K562 (cell line): ENCODE measurements around the gene PRKAA2. TPM values are rescaled to one million over a fixed set of nuclear protein-coding genes. Genes with fewer than 3 reads are reported as not detected.

Source experiments
- ATAC-seq: fragments of 200-7000 bp; cut with Tn5 transposase; 3 replicates; pipeline ENCODE4 v1.9.1; 2020; ENCODE audit warnings: moderate library complexity
- BruUV-seq: library from RNA; stranded (reverse); fragments of 400-500 nt; replicated peaks from 2 replicates; lab custom pipeline; 2021; lab: Mats Ljungman, UMichigan
- CTCF ChIA-PET: fragments of 300-600 bp; formaldehyde crosslinking; extraction: SDS; loops from one replicate; lab custom pipeline; 2021; ENCODE audit warnings: low intra/inter-chr PET ratio; lab: Yijun Ruan, JAX
- POLR2A ChIA-PET: fragments of 300-600, 350-650 bp; sonication (Branson Sonifier 250); formaldehyde crosslinking; extraction: SDS; loops from one replicate; lab custom pipeline; 2021; ENCODE audit warnings: antibody characterized with exemption, inconsistent platforms; lab: Yijun Ruan, JAX
- DNase-seq, 4 experiments: peaks; one replicate each; pipeline versions ENCODE4 v3.0.0 to v3.0.0-alpha.2; 2011 to 2018; ENCODE audit warnings: low spot score in 3 of 4, mixed read lengths in 3 of 4; ENCODE audit errors: extremely low read depth in 1 of 4
- FAIRE-seq: peaks from 2 replicates; lab custom pipeline; 2011; peaks lifted over from hg19 to GRCh38; lab: Jason Lieb, UNC
- H2AFZ ChIP-seq: 2 replicates; pipeline ENCODE4 v1.6.0; 2011; ENCODE audit warnings: low read depth, low read length, control low read depth, inconsistent platforms
- H3K27ac ChIP-seq: fragments of 200-600 bp; 3 replicates; pipeline ENCODE4 v1.8.0; 2011; ENCODE audit warnings: low read depth, mild to moderate bottlenecking, control low read depth, inconsistent platforms, low read length, moderate library complexity, mixed read lengths; ENCODE audit errors: extremely low read depth
- H3K27me3 ChIP-seq, 2 experiments: fragments of 300-600 bp in 1 of 2; 2 replicates in 1 of 2; 3 replicates in 1 of 2; pipeline versions ENCODE4 v1.6.0 to v1.8.0; 2011; ENCODE audit warnings: inconsistent platforms in 2 of 2, low read length in 2 of 2, mild to moderate bottlenecking in 1 of 2, mixed read lengths in 1 of 2, moderate library complexity in 1 of 2; ENCODE audit not compliant: control insufficient read depth in 2 of 2, insufficient read depth in 2 of 2
- H3K36me3 ChIP-seq: fragments of 300-600 bp; 3 replicates; pipeline ENCODE4 v1.8.0; 2011; ENCODE audit warnings: mild to moderate bottlenecking, low read length, inconsistent platforms; ENCODE audit not compliant: control insufficient read depth, insufficient read depth
- H3K4me1 ChIP-seq, 2 experiments: fragments of 200-600 bp in 1 of 2; replicated peaks in 1 of 2; 2 replicates in 1 of 2; 3 replicates in 1 of 2; pipeline versions ENCODE4 v1.5.1 to v1.8.0; 2011; ENCODE audit warnings: inconsistent platforms in 2 of 2, low read length in 2 of 2, mild to moderate bottlenecking in 1 of 2, mixed read lengths in 1 of 2, moderate library complexity in 1 of 2; ENCODE audit not compliant: control insufficient read depth in 2 of 2, insufficient read depth in 2 of 2
- H3K4me2 ChIP-seq: 2 replicates; pipeline ENCODE4 v1.6.1; 2011; ENCODE audit warnings: low read length, control low read depth, inconsistent platforms, mixed read lengths; ENCODE audit not compliant: insufficient read depth
- H3K4me3 ChIP-seq: fragments of 200-600 bp; sonication (generic), shearing (Covaris generic); 2 replicates; pipeline ENCODE4 v1.5.1; 2016; ENCODE audit warnings: control low read depth, inconsistent platforms
- H3K79me2 ChIP-seq: fragments of 200-600 bp; 3 replicates; pipeline ENCODE4 v1.8.0; 2011; ENCODE audit warnings: low read length, inconsistent platforms; ENCODE audit not compliant: control insufficient read depth, insufficient read depth
- H3K9ac ChIP-seq, 2 experiments: 2 replicates each; pipeline versions ENCODE4 v1.6.0 to v1.6.1; 2011; ENCODE audit warnings: low read depth in 2 of 2, low read length in 2 of 2, control low read depth in 1 of 2, inconsistent platforms in 1 of 2, mild to moderate bottlenecking in 1 of 2, mixed read lengths in 1 of 2; ENCODE audit not compliant: insufficient read depth in 1 of 2
- H3K9me1 ChIP-seq: one replicate; pipeline ENCODE4 v1.6.0; 2011; ENCODE audit warnings: inconsistent platforms, mild to moderate bottlenecking, low read length, moderate library complexity; ENCODE audit not compliant: control insufficient read depth, insufficient read depth
- H3K9me3 ChIP-seq: replicated peaks from 2 replicates; pipeline ENCODE4 v1.5.1; 2011; ENCODE audit warnings: low read depth, low read length, inconsistent platforms; ENCODE audit not compliant: control insufficient read depth, insufficient read depth
- H4K20me1 ChIP-seq: replicated peaks from 2 replicates; pipeline ENCODE4 v1.6.1; 2011; ENCODE audit warnings: low read length, inconsistent platforms, mixed read lengths; ENCODE audit not compliant: control insufficient read depth, insufficient read depth
- ATF4 ChIP-seq: fragments of 450-650 bp; formaldehyde crosslinking; IDR thresholded peaks from 2 replicates; pipeline ENCODE4 v1.4.0; 2022; ENCODE audit warnings: mild to moderate bottlenecking, moderate library complexity
- DACH1 ChIP-seq: fragments of 450-650 bp; IDR thresholded peaks from 2 replicates; pipeline ENCODE4 v1.6.1; 2018; ENCODE audit not compliant: partially characterized antibody
- ETS1 ChIP-seq: conservative IDR thresholded peaks from 2 replicates; pipeline ENCODE4 v1.6.1; 2011; ENCODE audit warnings: low read depth, mild to moderate bottlenecking, low read length; ENCODE audit not compliant: control insufficient read depth
- GATAD2B ChIP-seq: fragments of 450-650 bp; IDR thresholded peaks from 2 replicates; pipeline ENCODE4 v1.6.1; 2017; ENCODE audit warnings: mild to moderate bottlenecking, borderline replicate concordance
- STAT5A ChIP-seq: IDR thresholded peaks from 2 replicates; pipeline ENCODE4 v1.6.1; 2012; ENCODE audit warnings: low read length, inconsistent platforms, borderline replicate concordance
- ZKSCAN8 ChIP-seq: fragments of 200-800 bp; sonication (Bioruptor generic); IDR thresholded peaks from 2 replicates; pipeline ENCODE4 v1.6.1; 2016; ENCODE audit warnings: missing genetic modification characterization, missing compliant biosample characterization
- ZNF431 ChIP-seq: sonication (generic); formaldehyde crosslinking; IDR thresholded peaks from 2 replicates; pipeline ENCODE4 v1.8.0; 2022; ENCODE audit warnings: mild to moderate bottlenecking, missing genetic modification reagents
- WGBS: fragments of 100-300 bp; shearing (Covaris generic); methylation state at CpG from one replicate; pipeline ENCODE4 v1.1.6; 2016; ENCODE audit warnings: low coverage, mixed read lengths; ENCODE audit not compliant: insufficient coverage; ENCODE audit errors: missing lambda C conversion rate; 5-methylcytosine and 5-hydroxymethylcytosine counted together
- in situ Hi-C: fragments of 300-500 bp; cut with MboI; formaldehyde crosslinking; loops from 4 replicates; pipeline ENCODE4 v1.15.0; 2018; ENCODE audit warnings: inconsistent platforms, mixed read lengths
- intact Hi-C: fragments of 100-400 bp; cut with micrococcal nuclease; formaldehyde crosslinking; loops from 2 replicates; pipeline ENCODE4 v1.14.2; 2022
- polyA plus RNA-seq, 8 experiments: library from polyadenylated mRNA; depleted of rRNA in 4 of 8; stranded (reverse) in 5 of 8; unstranded in 3 of 8; fragments of >200 nt; fragmentation: Nextera tagmentation in 2 of 8; fragmentation: Illumina TruSeq in 1 of 8; extraction: Ambion mirVana in 2 of 8; extraction: Trizol in 1 of 8; gene quantifications; 2 replicates each; pipeline versions ENCODE4 v1.2.1 to v1.2.3, GENCODE V29; 2011 to 2014; ENCODE audit warnings: inconsistent platforms in 1 of 8, missing spikeins in 1 of 8
- total RNA-seq, 7 experiments: library from RNA; depleted of rRNA in 6 of 7; stranded (reverse); fragments of >200 nt in 6 of 7; fragmentation: Illumina TruSeq in 2 of 7; extraction: Trizol in 2 of 7; gene quantifications; 2 replicates each; pipeline versions ENCODE4 v1.2.1 to v1.2.3, GENCODE V29; 2011 to 2021; ENCODE audit warnings: low replicate concordance in 1 of 7

Gene PRKAA2
- total and polyA plus RNA-seq, 9 of the 15 experiments (the other 6 are each of a cell fraction or from before 2014, with no cell fraction given) = 0.01 TPM; not detected in 8

GRCh38 chr1:56654126-56654923 lies 9.2 kb downstream of the PRKAA2 start:
- DNase-seq (no peak), ATAC-seq (no peak), FAIRE-seq (no peak)
- TF ChIP-seq DACH1 (no peak), ATF4 (no peak), GATAD2B (no peak), ZKSCAN8 (CRISPR knock-in tag) (no peak), ZNF431 (CRISPR knock-in tag) (no peak), ETS1 (no peak), STAT5A (no peak)
- ChIA-PET POLR2A (interaction anchor here (0.8 kb wide), 1 partner anchor 10 kb away, joined by 4 read pairs; no protein-coding TSS in a partner anchor), CTCF (no interaction called here)
- Histone ChIP-seq H3K9me3 (no peaks in the 10 kb centered on the region), H3K36me3 (no peaks in the 10 kb centered on the region), H3K27me3 (no peaks in the 10 kb centered on the region), H4K20me1 (no peaks in the 10 kb centered on the region), H3K4me1 (no peaks in the 10 kb centered on the region), H3K27ac (no peak overlapping the region), H3K9me1 (no peaks in the 10 kb centered on the region), H3K79me2 (no peaks in the 10 kb centered on the region), H2AFZ (no peak overlapping the region), H3K9ac (no peak overlapping the region), H3K4me3 (no peak overlapping the region), H3K4me2 (no peak overlapping the region)
- WGBS = 0% methylated on average over 1 of the region's 1 CpG
- in situ Hi-C loops = no loop called here
- BruUV-seq = no TSS peak
- intact Hi-C loops = no loop called here
